ENCODE measurements around the gene ZFYVE21. TPM values are rescaled to one million over a fixed set of nuclear protein-coding genes. Genes with fewer than 3 reads are reported as not detected.

The ZFYVE21 gene
- total and polyA plus RNA-seq, 4 donors, result 28.0 to 36.9 (median 30.8) TPM

- 95% methylated on average over 17 of the region's 17 CpGs for WGBS
- DNase-seq (ENCODE audit: low spot score), result no peak
- TF ChIP-seq JUND (IDR thresholded peaks at IDR 0.05), result no peak
- TF ChIP-seq, protein P1, sequence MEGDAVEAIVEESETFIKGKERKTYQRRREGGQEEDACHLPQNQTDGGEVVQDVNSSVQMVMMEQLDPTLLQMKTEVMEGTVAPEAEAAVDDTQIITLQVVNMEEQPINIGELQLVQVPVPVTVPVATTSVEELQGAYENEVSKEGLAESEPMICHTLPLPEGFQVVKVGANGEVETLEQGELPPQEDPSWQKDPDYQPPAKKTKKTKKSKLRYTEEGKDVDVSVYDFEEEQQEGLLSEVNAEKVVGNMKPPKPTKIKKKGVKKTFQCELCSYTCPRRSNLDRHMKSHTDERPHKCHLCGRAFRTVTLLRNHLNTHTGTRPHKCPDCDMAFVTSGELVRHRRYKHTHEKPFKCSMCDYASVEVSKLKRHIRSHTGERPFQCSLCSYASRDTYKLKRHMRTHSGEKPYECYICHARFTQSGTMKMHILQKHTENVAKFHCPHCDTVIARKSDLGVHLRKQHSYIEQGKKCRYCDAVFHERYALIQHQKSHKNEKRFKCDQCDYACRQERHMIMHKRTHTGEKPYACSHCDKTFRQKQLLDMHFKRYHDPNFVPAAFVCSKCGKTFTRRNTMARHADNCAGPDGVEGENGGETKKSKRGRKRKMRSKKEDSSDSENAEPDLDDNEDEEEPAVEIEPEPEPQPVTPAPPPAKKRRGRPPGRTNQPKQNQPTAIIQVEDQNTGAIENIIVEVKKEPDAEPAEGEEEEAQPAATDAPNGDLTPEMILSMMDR (IDR thresholded peaks at IDR 0.05; ENCODE audit: low read depth, low read length, missing input control), result no peak
- no peak for TF ChIP-seq GABPA (IDR thresholded peaks at IDR 0.05 in 1 of 2, conservative IDR thresholded peaks at IDR 0.05 in 1 of 2)
- no peak for TF ChIP-seq NR2F2 (IDR thresholded peaks at IDR 0.05)
- no peak for TF ChIP-seq RAD21 (IDR thresholded peaks at IDR 0.05)
- TF ChIP-seq ATF3 (IDR thresholded peaks at IDR 0.05), result no peak
- no peak for TF ChIP-seq EGR1 (IDR thresholded peaks at IDR 0.05; ENCODE audit: low read depth in 2 of 2)
- TF ChIP-seq TAF1 (conservative IDR thresholded peaks at IDR 0.05), result no peak
- no peak for TF ChIP-seq FOXA2 (IDR thresholded peaks at IDR 0.05)
- no peak for TF ChIP-seq RXRA (IDR thresholded peaks at IDR 0.05)
- no peak for TF ChIP-seq HNF4G (IDR thresholded peaks at IDR 0.05)
- TF ChIP-seq REST (IDR thresholded peaks at IDR 0.05), result no peak
- no peak for TF ChIP-seq SP1 (IDR thresholded peaks at IDR 0.05)
- no peak for TF ChIP-seq MAX (IDR thresholded peaks at IDR 0.05)
- Histone ChIP-seq H3K27ac (ENCODE audit: low read depth in 1 of 2, low read length in 2 of 2) (no peak overlapping the region), H3K4me1 (ENCODE audit: control insufficient read depth in 4 of 4, insufficient read depth in 4 of 4, low read length in 3 of 4) (peaks cover 0 to 2% (median under 1%) of the 10 kb centered on the region in 4 donors), H3K9me3 (ENCODE audit: control insufficient read depth in 4 of 4, low read length in 3 of 4) (no peaks in the 10 kb centered on the region), H3K9ac (ENCODE audit: low read depth in 1 of 2, low read length in 2 of 2) (no peak overlapping the region), H3K4me3 (ENCODE audit: low read depth in 1 of 3, low read length in 3 of 3) (no peak overlapping the region), H3K36me3 (ENCODE audit: control insufficient read depth in 4 of 4, insufficient read depth in 3 of 4, low read depth in 1 of 4, low read length in 3 of 4) (peaks cover 20 to 36% (median 29%) of the 10 kb centered on the region in 4 donors), H3K27me3 (ENCODE audit: control insufficient read depth in 4 of 4, insufficient read depth in 4 of 4, low read length in 3 of 4) (no peaks in the 10 kb centered on the region)
These were observed 23.5 kb upstream of the ZFYVE21 start for GRCh38 chr14:103692159-103692558.

GRCh38 chr14:103692871-103693270 lies 22.7 kb upstream of the ZFYVE21 start:
- no peak overlapping the region for H3K9ac ChIP-seq (ENCODE audit: low read depth in 1 of 2, low read length in 2 of 2)
- H3K4me1 ChIP-seq (ENCODE audit: control insufficient read depth in 4 of 4, insufficient read depth in 4 of 4, low read length in 3 of 4), result peaks cover 0 to 2% (median 1%) of the 10 kb centered on the region in 4 donors

More at GRCh38 chr14:103692871-103693270, 22.7 kb upstream of the ZFYVE21 start:
- no peak for DNase-seq (ENCODE audit: low spot score)
- H3K27me3 ChIP-seq (ENCODE audit: control insufficient read depth in 4 of 4, insufficient read depth in 4 of 4, low read length in 3 of 4), result no peaks in the 10 kb centered on the region
- no peaks in the 10 kb centered on the region for H3K9me3 ChIP-seq (ENCODE audit: control insufficient read depth in 4 of 4, low read length in 3 of 4)
- WGBS, result 91% methylated on average over 12 of the region's 12 CpGs
- peaks cover 20 to 35% (median 28%) of the 10 kb centered on the region in 4 donors for H3K36me3 ChIP-seq (ENCODE audit: control insufficient read depth in 4 of 4, insufficient read depth in 3 of 4, low read depth in 1 of 4, low read length in 3 of 4)
- H3K4me3 ChIP-seq (ENCODE audit: low read depth in 1 of 3, low read length in 3 of 3), result no peak overlapping the region
- H3K27ac ChIP-seq (ENCODE audit: low read depth in 1 of 2, low read length in 2 of 2), result no peak overlapping the region
- TF ChIP-seq TAF1 (conservative IDR thresholded peaks at IDR 0.05), result no peak
- TF ChIP-seq, protein P2, sequence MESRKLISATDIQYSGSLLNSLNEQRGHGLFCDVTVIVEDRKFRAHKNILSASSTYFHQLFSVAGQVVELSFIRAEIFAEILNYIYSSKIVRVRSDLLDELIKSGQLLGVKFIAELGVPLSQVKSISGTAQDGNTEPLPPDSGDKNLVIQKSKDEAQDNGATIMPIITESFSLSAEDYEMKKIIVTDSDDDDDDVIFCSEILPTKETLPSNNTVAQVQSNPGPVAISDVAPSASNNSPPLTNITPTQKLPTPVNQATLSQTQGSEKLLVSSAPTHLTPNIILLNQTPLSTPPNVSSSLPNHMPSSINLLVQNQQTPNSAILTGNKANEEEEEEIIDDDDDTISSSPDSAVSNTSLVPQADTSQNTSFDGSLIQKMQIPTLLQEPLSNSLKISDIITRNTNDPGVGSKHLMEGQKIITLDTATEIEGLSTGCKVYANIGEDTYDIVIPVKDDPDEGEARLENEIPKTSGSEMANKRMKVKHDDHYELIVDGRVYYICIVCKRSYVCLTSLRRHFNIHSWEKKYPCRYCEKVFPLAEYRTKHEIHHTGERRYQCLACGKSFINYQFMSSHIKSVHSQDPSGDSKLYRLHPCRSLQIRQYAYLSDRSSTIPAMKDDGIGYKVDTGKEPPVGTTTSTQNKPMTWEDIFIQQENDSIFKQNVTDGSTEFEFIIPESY (IDR thresholded peaks at IDR 0.05), result no peak
- no peak for TF ChIP-seq REST (IDR thresholded peaks at IDR 0.05)
- TF ChIP-seq SP1 (IDR thresholded peaks at IDR 0.05), result no peak
- TF ChIP-seq NR2F2 (IDR thresholded peaks at IDR 0.05), result no peak
- TF ChIP-seq RAD21 (IDR thresholded peaks at IDR 0.05), result no peak
- no peak for TF ChIP-seq HNF4A (conservative IDR thresholded peaks at IDR 0.05)
- TF ChIP-seq JUND (IDR thresholded peaks at IDR 0.05), result no peak
- no peak for TF ChIP-seq MAX (IDR thresholded peaks at IDR 0.05)
- no peak for TF ChIP-seq ATF3 (IDR thresholded peaks at IDR 0.05)
- TF ChIP-seq FOXA1 (IDR thresholded peaks at IDR 0.05), result no peak

Measured in liver (tissue), 9 donors.